HG03442 (cell line): Measurements from ENCODE around the gene SNTB2.

Experiments used
- ATAC-seq: cut with Tn5 transposase; IDR thresholded peaks from one replicate; pipeline ENCODE4 v1.9.1; 2021; ENCODE audit warnings: mild to moderate bottlenecking, moderate library complexity; ENCODE audit not compliant: unreplicated experiment

The SNTB2 gene

GRCh38 chr16:69316595-69317034 lies 129.7 kb downstream of the SNTB2 start:
- no peak for ATAC-seq

- no peak for ATAC-seq
Observed at GRCh38 chr16:69318177-69318910, 131.4 kb downstream of the SNTB2 start.

- ATAC-seq, result no peak
Observed at GRCh38 chr16:69318911-69319289, 131.9 kb downstream of the SNTB2 start.

GRCh38 chr16:69319381-69319780 lies 132.4 kb downstream of the SNTB2 start:
- no peak for ATAC-seq

- ATAC-seq, result no peak
Observed at GRCh38 chr16:69319826-69320739, 133.1 kb downstream of the SNTB2 start.

GRCh38 chr16:69320740-69321073 lies 133.7 kb downstream of the SNTB2 start:
- no peak for ATAC-seq

GRCh38 chr16:69321080-69321479 lies 134.1 kb downstream of the SNTB2 start:
- ATAC-seq, result no peak

GRCh38 chr16:69322343-69322742 lies 135.4 kb downstream of the SNTB2 start:
- no peak for ATAC-seq

GRCh38 chr16:69323415-69323814 lies 136.5 kb downstream of the SNTB2 start:
- ATAC-seq, result no peak

- ATAC-seq, result no peak
Observed at GRCh38 chr16:69324013-69324531, 137.1 kb downstream of the SNTB2 start.

GRCh38 chr16:69324585-69325253 lies 137.8 kb downstream of the SNTB2 start:
- no peak for ATAC-seq

GRCh38 chr16:69325784-69326171 lies 138.8 kb downstream of the SNTB2 start:
- ATAC-seq, result no peak

GRCh38 chr16:69326172-69326873 lies 139.4 kb downstream of the SNTB2 start:
- no peak for ATAC-seq

GRCh38 chr16:69327585-69328310 lies 140.8 kb downstream of the SNTB2 start:
- ATAC-seq, result no peak

- no peak for ATAC-seq
Observed at GRCh38 chr16:69328854-69329316, 141.9 kb downstream of the SNTB2 start.

GRCh38 chr16:69329369-69330285 lies 142.7 kb downstream of the SNTB2 start:
- peak; percentile 13 for ATAC-seq

- ATAC-seq, result peak; percentile 90
Observed at GRCh38 chr16:69330286-69331109, 143.5 kb downstream of the SNTB2 start, which contains the start of gene PDF. TSS of gene PDF (minus strand) at chr16:69330588. CDS start at chr16:69330570, 18 bp downstream.

- no peak for ATAC-seq
Observed at GRCh38 chr16:69334696-69335095, 147.7 kb downstream of the SNTB2 start.
